ENCODE measurements around the gene ZNF530. TPM values are rescaled to one million over a fixed set of nuclear protein-coding genes. Genes with fewer than 3 reads are reported as not detected.

ZNF530 gene
- total and polyA plus RNA-seq, 9 donors: 2.0 to 8.9 (median 3.6) TPM

DNA sequence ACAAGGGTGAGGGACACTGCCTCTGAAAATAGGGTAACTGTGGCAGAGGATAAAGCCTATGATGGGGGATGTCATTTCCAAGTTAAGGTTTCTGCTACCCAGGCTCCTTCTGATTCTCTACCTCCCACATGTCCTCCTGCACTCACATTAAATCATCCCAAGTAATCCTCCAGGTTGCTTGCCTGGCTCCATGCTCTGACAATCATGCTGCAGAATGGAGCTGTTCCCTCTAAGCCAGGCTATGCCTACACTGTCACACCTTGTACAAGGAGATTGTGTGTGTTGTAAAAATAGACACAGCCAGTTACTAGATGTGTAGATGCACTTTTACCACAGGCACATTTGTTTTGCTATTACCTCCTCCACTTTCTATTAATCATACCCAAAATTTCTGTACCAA is 29.0 kb upstream of the ZNF530 start:
- Histone ChIP-seq H3K4me3 (no peak overlapping the region), H3K27me3 (no peaks in the 10 kb centered on the region), H3K27ac (no peak overlapping the region), H3K9me3 (peaks cover 21 to 69% of the 10 kb centered on the region in 2 donors), H3K36me3 (peaks cover 7% of the 10 kb centered on the region), H3K4me1 (ENCODE audit: insufficient read depth) (no peaks in the 10 kb centered on the region)
- intact Hi-C loops (cut with DNase I): no loop called here
- no peak for DNase-seq
- no peak for TF ChIP-seq EP300 (IDR thresholded peaks at IDR 0.05)
- TF ChIP-seq POLR2A (IDR thresholded peaks at IDR 0.05): no peak
- TF ChIP-seq, protein P1, sequence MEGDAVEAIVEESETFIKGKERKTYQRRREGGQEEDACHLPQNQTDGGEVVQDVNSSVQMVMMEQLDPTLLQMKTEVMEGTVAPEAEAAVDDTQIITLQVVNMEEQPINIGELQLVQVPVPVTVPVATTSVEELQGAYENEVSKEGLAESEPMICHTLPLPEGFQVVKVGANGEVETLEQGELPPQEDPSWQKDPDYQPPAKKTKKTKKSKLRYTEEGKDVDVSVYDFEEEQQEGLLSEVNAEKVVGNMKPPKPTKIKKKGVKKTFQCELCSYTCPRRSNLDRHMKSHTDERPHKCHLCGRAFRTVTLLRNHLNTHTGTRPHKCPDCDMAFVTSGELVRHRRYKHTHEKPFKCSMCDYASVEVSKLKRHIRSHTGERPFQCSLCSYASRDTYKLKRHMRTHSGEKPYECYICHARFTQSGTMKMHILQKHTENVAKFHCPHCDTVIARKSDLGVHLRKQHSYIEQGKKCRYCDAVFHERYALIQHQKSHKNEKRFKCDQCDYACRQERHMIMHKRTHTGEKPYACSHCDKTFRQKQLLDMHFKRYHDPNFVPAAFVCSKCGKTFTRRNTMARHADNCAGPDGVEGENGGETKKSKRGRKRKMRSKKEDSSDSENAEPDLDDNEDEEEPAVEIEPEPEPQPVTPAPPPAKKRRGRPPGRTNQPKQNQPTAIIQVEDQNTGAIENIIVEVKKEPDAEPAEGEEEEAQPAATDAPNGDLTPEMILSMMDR (IDR thresholded peaks at IDR 0.05): no peak

DNA sequence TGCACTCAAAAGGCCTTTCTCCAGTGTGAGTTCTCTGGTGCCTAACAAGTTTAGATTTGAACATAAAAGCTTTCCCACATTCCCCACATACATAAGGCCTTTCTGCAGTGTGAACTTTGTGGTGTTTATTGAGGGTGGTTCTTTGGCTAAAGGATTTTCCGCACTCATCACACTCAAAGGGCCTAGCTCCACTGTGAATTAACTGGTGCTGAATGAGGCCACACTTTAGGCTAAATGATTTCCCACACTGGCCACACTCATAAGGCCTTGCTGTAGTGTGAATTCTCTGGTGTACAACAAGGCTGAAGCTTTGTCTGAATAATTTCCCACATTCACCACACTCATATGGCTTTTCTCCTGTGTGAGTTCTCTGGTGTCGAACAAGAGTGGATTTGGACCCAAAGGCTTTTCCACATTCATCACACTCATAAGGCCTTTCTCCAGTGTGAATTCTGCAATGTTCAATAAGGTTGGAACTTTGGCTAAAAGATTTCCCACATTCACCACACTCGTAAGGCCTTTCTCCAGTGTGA is 27.2 kb upstream of the ZNF530 start:
- WGBS, 3 donors: 97 to 100% (median 99%) methylated on average over 3 of the region's 3 CpGs
- Histone ChIP-seq H3K36me3 (peaks cover 9% of the 10 kb centered on the region), H3K9me3 (peaks cover 22 to 71% of the 10 kb centered on the region in 2 donors)

DNA sequence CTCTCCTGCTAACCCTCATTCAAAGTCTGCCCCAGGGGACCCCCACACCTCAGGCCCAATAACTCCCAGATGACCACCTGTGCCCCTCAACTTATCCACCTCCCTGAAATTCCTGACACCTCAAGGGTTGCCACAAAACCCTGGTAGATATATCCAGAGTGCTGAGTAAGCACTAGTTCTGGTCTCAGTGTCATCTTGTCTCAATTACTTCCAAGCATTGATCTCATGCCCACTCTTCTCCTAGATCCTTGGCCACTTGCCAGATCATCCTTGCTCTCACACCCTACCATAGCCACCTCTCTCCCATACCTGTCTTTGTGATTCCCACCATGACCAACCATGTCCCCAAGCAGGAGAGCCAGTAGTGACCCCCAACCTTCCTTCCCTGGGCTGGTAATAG is 23.0 kb upstream of the ZNF530 start:
- Histone ChIP-seq H3K4me1 (ENCODE audit: insufficient read depth) (peaks cover 5% of the 10 kb centered on the region), H3K4me3 (no peak overlapping the region), H3K36me3 (peaks cover 9% of the 10 kb centered on the region), H3K27me3 (no peaks in the 10 kb centered on the region), H3K9me3 (peaks cover 17 to 54% of the 10 kb centered on the region in 2 donors), H3K27ac (no peak overlapping the region)
- no peak for TF ChIP-seq EP300 (IDR thresholded peaks at IDR 0.05)
- TF ChIP-seq, protein P1 (IDR thresholded peaks at IDR 0.05): no peak
- no peak for TF ChIP-seq POLR2A (IDR thresholded peaks at IDR 0.05)
- intact Hi-C loops (cut with DNase I): no loop called here
- DNase-seq: no peak

More for the DNA sequence above, 27.2 kb upstream of the ZNF530 start:
- Histone ChIP-seq H3K27ac (no peak overlapping the region), H3K4me1 (ENCODE audit: insufficient read depth) (no peaks in the 10 kb centered on the region), H3K27me3 (no peaks in the 10 kb centered on the region), H3K4me3 (no peak overlapping the region)
- no peak for DNase-seq
- TF ChIP-seq, protein P1 (IDR thresholded peaks at IDR 0.05): no peak
- TF ChIP-seq EP300 (IDR thresholded peaks at IDR 0.05) (no peak), POLR2A (IDR thresholded peaks at IDR 0.05) (no peak)
- intact Hi-C loops (cut with DNase I): no loop called here

DNA sequence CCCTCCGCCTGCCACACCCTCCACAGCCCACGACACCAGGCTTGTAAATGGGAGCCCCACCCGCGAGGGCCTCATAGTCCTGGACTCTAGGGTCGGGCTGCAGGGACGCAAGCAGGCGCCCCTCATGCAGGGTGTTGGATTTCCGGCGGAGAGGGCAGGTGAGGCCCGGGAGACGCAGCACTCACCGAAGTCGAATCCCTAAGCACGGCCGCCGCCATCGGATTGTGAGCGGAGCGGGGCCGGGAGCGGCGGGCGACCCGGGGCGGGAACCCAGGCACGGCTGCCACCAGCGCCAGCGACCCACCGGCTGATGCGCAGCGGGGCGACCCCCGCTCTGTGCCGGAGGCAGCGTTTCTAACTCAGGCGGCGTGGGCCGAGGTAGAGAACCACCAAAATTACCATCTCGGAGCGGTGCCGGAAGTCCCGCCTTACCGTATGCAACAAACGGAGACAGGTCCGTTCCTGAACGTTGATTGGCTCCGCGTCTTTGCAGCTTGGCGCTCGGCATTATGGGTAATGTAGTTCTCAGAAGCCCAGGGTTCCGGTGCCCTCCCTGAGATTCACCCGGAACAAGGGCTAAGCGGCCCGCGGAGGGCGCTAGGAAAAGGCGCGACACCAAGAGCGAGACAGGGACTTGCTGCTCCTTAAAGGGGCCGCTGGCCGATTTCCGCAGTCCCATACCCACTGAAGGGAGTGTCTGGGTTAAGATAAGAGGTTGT is 21.0 kb upstream of the ZNF530 start, which contains the start of gene ZNF416:
ZNF416 (minus strand) TSS at position 425 of the 719 bp plus-strand sequence; CDS start at position 218, 207 bp downstream.
- Histone ChIP-seq H3K4me1 (ENCODE audit: insufficient read depth) (peaks cover 9% of the 10 kb centered on the region), H3K36me3 (peaks cover 9% of the 10 kb centered on the region), H3K4me3 (peak within 1 kb of the TSS; percentile 98), H3K27ac (peak within 1 kb of the TSS in 1 of 2 donors; percentile 35), H3K27me3 (no peaks in the 10 kb centered on the region), H3K9me3 (peaks cover 10 to 34% of the 10 kb centered on the region in 2 donors)
- TF ChIP-seq EP300 (IDR thresholded peaks at IDR 0.05) (no peak), POLR2A (IDR thresholded peaks at IDR 0.05) (peak; percentile 36)
- TF ChIP-seq, protein P1 (IDR thresholded peaks at IDR 0.05): no peak
- WGBS, 3 donors: 0 to 1% (median 1%) methylated on average over 53 to 62 of the region's 62 CpGs
- intact Hi-C loops (cut with DNase I): no loop called here
- peak; percentile 93 to 96 (median 95) for DNase-seq

All from ovary (tissue), 9 donors.